ENCODE results near the gene M1AP.

GRCh38 chr2:74603282-74604000 lies 44.7 kb downstream of the M1AP start:
- TF ChIP-seq CTCF (IDR thresholded peaks at IDR 0.05; ENCODE audit: borderline replicate concordance, extremely low read depth, low read length, poor library complexity, severe bottlenecking) (no peak), EZH2 (IDR thresholded peaks at IDR 0.05; ENCODE audit: borderline replicate concordance, low read depth, low read length, severe bottlenecking) (no peak)

All from DND-41 (cell line).